Activated T-cell treated with anti-CD3 and anti-CD28 coated beads for 1 hour (primary cell): ENCODE results near the gene RASL10A.
A peak's percentile ranks its signal among the peaks of the same experiment; 100 is the strongest.

ENCODE experiments used
- DNase-seq: peaks from one replicate; pipeline ENCODE4 v3.0.0-alpha.2; 2020; ENCODE audit warnings: low read depth

Gene RASL10A

DNA sequence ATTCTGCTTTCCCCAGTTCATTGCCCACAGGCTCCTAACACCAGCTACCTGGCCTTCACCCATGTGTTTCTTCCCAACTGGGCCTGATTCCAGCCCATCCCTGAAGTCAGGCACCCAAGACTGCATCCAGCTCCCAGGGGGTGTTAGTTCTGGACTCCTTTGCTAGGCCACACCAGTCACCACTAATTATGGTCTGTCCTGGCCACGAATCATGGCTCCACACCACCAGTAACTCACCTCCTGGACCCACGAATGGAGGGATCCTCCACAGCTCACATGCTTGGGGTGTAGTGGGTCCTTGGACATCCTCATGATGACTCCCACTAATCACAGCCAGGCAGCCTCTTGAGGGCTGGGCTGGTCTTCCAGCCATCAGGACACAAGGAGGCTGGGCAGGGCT lies 3.6 kb upstream of the RASL10A start:
- no peak for DNase-seq

DNA sequence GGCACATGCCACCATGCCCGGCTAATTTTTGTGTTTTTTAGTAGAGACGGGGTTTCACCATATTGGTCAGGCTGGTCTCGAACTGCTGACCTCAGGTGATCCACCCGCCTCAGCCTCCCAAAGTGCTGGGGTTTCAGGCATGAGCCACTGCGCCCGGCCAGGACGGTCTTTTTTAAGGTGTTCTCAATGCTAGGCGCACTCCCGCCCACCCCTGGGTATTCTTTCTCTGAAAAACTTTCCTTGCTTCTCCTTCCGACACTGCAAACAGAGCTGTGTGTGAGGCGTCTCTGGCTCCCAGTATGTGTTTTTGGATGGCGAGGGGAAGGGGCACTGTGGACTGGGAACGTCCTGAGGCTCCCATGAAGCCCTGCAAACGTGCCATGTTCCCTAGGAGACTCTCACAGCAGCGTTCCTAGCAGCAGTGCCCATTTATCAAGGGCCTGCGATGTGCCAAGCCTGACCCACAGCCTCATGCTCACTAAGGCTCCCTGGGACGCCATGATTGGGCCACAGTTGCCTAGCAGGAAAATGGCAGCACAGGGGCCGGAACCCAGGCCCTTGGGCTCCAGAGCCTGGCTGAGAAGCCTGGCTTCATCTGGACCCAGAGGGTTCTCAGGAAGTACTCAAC lies 2.4 kb upstream of the RASL10A start:
- no peak for DNase-seq

DNA sequence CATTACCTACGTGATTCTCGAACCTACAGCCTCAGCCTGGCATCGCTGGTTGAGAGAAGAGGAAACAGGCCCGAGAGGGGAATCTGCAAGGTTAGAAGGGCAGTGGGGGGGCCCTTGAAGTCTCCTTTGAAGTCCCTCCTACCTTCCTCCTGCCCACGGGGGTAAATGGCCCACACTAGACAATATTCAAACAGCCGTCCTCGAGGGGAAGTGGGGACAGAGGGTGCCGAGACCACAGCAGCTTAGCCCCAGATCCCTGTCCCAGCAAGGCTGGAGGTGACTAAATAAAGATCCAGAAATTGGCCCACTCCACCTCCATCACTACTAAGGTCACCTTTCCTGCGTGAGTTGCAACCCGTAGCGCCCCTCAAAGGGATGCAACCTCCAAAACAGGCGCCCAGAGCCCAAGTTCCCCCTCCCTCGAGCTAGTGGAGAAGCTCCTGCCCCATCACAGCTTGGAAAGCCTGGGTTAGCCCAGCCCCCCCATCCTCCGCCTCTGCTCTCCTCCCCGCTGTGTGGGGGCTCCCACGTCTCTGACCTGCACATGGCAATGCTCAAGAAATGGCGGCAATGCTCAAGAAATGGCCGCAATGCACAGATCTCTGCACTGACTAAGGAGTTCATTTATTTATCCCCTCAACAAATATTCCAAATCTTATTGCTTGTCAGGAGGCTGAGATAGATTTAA lies 788 bp upstream of the RASL10A start:
- DNase-seq, result no peak

DNA sequence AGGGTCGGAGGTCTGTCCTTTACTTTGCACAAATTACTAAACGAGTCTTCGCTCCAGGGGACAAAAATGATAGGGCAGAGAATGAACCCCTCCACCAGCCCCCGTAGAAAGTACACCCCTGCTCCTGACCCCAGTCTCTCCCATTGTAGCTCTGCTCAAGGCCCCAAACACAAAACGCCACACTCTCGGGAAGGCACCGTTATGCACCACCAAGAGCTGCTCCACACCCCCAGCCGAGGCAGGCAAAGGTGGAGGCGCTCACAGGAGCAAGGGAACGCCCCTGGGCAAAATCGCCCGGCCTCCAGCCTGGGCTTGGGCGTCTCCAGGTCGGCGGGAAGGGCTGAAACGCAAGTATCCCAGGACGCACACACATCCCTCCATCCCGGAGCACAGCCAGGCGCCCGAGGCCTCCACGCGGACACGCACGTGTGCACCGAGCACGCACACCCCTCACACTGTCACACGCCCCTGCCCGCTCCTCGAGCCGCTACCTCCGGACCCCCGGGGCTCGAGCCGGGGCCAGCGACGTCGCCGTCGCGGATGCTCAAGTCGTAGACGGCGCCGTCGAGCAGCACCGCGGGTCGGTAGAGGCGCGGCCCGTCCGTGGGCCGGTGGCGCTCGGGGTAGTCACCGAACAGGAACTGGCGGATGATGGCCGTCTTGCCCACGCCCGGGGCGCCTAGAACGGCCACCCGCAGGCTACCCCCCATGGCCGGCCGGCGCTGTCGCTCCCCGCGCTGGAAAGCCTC lies 786 bp downstream of the RASL10A start:
- no peak for DNase-seq

DNA sequence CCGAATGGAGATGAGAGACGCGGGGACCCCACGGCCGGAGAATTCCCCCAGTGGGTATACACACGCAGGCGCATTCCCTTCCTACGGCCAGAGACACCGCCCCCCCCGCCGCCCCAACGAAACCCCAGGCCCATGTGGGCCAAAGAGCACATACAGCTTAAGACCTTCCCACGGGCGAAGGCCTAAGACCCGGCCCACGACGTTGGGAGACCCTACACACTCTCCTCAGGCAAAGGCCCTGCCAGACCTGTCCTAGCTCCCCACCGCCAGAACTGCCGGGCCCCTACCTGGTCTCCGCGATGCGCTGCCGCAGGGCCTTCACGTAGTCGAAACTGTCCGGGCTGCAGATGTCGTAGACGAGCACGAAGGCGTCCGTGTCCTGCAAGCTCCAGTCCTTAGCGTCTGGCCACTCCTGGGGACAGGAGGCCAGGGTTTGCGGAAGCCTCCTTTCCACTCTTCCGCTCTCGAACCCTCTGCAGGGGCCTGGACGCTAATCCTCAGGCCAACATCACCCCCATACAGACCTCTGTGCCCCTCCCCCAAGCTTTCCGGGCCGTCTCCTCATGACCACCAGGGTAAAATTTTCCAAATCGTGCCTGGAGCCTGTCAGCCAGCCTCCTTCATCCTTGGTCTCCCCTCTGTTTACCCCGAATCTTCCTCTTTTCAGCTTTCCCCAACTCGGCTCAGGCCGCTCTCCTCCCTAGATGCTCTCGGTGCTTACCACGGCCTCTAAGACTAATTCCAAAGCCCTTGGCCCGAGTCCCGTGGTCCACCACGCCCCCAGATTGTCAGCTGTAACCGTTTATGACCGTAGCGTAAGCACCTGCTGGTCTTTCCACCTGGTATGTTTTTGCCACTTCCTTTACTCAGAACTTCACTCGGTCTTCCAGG lies 1.7 kb downstream of the RASL10A start:
- DNase-seq, result no peak

DNA sequence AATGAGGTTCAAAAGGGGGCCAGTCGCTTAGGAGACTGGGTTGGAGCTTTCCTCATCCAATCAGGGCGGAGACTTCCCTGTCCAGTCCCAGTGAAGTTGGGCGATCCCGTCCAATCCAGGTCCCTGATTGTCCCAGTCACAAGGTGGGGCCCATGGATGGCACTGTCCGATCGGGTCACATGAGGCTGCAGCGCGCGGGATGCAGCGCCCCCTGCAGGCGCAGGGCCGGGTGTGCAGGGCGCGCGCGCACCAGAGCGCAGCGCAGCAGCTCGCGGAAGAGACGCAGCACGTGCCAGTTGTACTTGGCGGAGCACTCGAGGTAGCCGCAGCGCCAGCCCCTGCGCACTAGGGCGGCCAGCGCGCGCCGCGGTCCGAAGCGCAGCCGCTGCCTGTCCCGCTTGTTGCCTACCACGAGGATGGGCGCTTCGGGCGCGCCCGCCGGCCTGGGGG lies 2.3 kb downstream of the RASL10A start:
- DNase-seq, result no peak

DNA sequence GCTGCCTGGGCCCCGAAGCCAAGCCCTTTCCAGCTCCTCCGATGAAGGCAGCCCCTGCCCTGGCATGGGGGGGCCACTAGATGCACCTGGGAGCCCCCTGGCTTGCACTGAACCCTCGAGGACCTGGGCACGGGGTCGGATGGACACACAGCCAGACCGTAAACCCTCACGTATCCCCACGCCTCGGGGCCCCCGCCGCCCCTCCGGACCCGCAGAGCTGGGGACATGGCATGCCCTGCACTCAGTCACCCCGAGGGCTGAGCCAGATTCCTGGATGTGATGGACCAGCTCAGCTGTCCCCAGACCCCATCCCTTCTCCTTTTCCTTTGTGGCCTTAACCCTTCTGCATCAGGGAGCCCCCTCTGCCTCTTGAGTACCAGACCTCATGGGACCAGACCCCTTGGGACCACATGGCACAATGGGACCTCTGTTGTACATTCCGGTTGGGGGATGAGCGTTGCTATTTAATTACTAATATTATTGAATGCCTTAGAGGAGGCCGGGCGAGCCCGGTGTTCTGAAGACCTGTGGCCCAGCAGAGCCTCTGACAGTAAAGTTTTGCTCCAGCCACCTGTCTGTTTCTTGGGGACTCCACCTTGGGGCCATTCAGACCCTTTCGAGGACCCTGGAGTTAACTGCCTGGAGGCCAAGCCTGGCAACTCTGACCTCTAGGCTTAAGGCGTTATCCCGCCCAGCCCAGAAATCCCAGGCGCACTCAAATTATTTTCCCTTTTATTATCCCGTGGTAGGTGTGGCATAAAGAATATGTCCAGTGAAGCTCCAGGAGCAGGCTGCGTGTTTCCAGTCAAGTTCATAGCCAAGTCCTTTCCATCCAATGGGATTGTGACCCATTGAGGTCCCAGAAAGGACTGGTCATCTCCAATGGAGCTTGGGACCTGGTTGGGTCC lies 3.0 kb downstream of the RASL10A start:
- no peak for DNase-seq

DNA sequence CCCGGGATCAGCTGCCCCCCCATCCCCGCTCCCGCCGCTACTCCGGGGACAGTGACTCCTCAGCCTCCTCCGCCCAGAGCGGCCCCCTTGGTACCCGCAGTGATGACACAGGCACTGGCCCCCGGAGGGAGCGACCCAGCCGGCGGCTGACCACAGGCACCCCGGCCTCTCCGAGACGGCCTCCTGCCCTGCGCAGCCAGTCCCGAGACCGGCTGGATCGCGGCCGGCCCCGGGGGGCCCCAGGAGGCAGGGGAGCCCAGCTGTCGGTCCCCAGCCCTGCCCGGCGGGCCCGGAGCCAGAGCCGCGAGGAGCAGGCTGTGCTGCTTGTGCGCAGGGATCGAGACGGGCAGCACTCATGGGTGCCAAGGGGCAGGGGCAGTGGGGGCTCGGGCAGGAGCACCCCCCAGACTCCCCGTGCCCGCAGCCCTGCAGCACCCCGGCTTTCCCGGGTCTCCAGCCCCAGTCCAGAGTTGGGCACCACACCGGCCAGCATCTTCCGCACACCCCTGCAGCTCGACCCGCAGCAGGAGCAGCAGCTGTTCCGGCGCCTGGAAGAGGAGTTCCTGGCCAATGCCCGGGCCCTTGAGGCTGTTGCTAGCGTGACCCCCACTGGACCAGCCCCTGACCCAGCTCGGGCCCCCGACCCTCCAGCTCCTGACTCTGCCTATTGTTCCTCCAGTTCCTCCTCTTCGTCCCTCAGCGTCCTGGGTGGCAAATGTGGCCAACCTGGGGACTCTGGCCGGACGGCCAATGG lies 3.9 kb downstream of the RASL10A start:
- no peak for DNase-seq

DNA sequence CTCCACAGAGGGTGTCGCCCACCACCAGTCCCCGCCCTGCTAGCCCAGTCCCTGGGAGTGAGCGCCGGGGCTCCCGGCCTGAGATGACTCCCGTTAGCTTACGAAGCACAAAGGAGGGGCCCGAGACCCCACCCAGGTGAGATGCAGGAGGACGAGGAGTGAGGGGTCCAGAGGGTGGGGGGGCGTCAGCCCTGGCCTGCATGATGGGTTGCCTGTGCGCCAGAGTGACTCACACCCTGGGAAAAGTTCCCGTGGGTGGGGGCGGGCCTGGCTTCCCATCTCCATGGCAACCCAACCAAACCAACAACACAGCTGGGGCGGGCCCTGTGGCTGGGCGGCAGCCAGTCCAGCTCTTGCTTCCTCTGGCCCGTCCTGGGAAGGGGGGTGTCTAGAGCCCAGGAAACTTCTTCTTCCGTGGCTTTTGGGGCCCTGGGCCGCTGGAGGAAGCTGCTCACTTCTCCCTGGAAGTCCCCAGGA lies 4.6 kb downstream of the RASL10A start:
- peak; percentile 26 for DNase-seq

DNA sequence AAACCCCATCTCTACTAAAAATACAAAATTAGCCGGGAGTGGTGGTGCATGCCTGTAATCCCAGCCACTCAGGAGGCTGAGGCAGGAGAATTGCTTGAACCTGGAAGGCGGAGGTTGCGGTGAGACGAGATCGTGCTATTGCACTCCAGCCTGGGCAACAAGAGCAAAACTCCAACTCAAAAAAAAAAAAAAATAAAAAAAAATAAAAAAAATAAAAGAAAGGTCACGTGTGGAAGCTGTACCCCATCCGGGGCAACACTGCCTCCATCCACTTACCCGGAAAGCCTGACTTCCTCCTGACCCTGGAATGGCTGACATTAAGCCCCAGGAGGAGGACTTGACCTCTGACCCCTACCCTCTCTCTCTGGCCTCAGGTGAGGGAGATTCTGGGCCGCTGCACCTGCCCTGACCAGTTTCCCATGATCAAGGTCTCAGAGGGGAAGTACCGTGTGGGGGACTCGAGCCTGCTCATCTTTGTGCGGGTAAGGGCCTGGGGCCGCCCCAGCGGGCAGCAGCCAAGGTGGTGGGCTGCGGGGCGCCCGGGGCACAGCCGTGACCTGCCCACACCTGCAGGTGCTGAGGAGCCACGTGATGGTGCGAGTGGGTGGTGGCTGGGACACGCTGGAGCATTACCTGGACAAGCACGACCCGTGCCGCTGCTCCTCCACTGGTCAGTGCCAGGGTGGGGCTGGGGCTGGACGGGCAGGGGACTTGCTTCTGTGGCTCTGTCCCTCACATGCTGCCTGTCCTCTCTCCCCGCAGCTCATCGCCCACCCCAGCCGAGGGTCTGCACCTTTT lies 5.2 kb downstream of the RASL10A start:
- no peak for DNase-seq

DNA sequence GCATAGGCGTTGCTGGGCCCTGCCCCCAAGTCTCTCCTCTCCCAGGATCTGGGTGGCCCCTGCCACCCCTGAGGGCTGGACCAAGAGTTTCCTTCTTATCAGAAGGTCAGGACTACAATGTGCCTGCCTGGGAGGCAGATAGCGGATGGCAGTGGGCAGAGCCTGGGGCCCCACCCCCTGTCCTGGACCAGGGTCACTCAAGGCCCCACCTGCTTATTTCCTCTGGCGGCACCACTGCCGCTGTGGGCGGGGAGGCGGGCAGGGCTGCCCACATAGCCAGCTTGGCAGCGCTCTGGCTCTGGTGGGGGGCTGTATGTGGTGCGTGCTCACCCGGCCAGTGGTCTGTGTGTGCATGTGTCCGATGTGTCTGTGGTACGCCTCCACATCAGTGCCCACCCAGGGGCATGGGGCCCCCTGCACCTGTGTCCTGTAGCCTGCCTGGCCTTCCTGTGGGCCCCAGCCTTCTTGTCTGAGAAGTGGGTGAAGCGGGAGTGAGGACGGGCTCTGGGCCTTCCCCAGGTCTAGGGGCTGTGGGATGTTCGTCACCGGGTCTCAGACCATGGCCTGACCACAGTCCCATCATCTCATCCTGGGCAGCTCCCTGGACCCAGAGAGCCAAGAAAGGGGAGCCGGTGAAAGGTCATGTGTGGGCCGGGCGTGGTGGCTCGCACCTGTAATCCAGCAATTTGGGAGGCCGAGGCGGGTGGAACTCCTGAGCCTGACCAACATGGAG lies 6.0 kb downstream of the RASL10A start:
- DNase-seq, result no peak

DNA sequence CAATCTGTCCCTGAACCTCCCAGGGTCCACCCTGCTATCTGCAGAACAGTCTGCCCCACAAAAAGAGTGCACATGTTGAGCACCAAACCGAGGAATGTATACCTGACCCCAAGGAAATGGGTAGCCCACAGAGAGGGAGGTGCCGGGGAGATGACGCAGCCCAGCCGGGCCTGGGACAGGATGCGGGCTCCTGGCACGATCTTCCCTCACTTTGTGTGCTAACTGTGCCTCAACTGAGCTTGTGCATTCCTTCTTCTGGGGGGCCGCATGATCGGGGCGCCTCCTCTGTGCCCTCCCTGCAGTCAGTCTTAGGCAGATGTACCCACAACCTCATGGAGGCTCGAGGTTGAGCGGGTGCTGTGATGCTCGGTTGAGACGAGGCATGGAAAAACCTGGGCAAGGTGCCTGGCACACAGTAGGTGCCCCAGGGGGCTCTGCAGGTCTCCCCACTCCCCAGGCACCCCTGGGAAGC lies 6.7 kb downstream of the RASL10A start:
- DNase-seq, result no peak

DNA sequence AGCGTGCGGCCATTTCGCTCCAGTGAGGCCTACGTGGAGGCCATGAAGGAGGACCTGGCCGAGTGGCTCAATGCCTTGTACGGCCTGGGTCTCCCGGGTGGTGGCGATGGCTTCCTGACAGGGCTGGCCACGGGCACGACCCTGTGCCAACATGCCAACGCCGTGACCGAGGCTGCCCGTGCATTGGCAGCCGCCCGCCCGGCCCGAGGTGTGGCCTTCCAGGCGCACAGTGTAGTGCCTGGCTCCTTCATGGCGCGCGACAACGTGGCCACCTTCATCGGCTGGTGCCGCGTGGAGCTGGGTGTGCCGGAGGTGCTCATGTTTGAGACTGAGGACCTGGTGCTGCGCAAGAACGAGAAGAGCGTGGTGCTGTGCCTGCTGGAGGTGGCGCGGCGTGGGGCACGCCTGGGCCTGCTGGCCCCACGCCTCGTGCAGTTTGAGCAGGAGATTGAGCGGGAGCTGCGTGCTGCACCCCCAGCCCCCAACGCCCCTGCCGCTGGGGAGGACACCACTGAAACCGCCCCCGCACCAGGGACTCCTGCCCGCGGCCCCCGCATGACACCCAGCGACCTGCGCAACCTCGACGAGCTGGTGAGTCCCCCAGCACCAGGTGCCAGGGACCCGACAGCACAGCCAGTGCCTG lies 7.2 kb downstream of the RASL10A start:
- no peak for DNase-seq

DNA sequence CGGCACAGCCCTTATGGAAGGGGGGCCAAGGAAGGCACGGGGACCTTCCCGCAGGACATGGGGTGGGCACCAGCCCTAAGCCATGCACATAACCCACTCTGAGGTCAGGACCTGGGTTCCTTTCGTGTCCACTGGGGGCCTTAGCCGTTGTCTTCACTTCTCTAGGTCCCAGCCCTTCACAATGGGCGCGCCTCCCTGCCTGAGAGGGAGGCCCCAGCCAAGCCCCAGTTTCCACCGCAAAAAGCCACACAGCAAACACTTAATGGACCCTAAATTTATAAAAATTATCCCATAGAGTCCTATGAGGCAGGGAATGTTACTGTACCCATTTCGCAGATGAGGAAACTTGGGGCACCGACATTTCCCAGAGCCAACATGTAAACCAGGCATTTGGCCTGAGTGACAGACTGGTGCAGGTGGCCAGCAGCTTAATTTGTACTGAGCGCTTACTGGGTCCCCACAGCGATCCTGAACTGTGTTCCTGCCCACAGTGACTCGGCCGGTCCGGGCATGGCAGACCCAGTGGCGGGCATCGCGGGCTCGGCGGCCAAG lies 7.8 kb downstream of the RASL10A start:
- DNase-seq, result no peak

DNA sequence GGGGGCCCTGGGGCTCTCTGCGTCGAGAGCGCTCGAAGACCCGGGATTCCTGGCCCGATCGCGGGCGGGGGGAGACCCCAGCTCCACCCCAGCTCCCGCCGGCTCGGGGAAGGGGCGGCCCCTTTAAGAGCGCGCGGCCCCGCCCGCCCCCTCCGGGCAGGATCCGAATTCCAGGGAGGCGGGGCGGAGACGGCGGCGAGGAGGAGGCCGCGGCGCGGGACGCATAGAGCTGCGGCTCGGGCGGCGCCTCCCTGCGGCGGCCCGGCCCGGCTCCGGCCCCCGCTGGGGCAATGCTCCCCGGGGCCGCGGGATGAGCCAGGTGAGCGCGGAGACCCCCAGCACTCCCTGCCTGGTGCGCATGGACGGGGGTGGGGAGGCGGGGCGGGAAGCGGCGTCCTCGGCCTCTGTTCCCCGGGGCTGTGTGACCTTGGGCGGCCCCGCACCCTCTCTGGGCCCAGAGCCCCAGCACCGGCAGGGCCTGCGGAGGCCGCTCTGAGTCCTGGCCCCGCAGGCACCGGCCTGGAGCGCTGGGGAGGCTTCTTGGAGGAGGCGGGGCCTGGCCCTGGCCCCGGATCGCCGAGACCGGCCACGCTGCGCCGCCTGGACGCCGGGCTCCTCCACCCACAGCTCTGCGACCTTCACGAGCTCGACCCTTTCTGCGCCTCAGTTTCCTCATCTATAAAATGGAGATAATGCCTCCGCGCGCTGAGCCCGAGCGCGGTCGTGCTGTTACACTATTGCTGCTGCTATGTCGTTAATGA lies 8.5 kb downstream of the RASL10A start:
- no peak for DNase-seq

DNA sequence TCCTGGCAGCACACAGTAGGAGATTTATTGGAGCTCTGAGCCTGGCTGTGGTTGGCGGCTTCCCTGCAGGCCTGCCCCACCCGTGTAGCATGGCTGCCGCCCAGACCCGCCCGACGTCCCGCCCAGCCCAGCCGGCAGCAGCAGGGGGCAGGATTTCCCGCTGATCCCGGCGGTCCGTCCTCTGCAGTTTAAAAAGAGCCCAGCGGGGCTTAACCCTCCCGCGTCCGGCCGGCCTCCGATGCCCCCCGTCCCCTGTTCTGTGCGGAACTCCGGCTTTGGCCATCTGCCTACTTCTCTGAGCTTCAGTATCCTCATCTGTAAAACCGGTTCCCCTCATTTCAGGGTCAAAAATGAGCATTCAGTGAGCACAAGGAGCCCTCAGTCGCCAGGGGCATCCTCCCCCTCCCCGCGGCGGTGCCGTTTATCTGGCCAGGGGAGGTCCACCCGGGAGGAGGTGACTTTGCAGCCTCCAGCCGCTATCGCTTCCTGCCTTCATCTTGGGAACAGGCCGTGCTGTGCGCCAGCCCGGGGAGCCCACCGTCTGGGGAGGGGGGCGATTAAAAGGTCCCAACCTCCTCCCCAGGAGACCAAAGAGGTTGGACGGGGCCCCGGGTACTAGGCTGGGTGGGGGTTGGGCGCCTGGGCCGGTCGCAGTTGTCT lies 9.2 kb downstream of the RASL10A start, which contains the start of gene GAS2L1:
Gene GAS2L1, plus strand, starts transcription at position 476 of the 660 bp plus-strand sequence. CDS start 1,456 bp downstream, outside the sequence.
- peak; percentile 27 for DNase-seq
